GM12865 (cell line): Measurements from ENCODE around the gene ST6GALNAC3.

Source experiments
- DNase-seq: peaks from one replicate; pipeline ENCODE4 v3.0.0; 2010; ENCODE audit warnings: low read depth
- H3K4me3 ChIP-seq: 2 replicates; pipeline ENCODE4 v1.5.1; 2011; ENCODE audit warnings: mild to moderate bottlenecking, low read depth, low read length, control low read depth
- TF ChIP-seq, protein P1 (sequence below): IDR thresholded peaks from 2 replicates; pipeline ENCODE4 v1.5.1; 2011; ENCODE audit warnings: low read length, control low read depth, low read depth, inconsistent platforms; ENCODE audit not compliant: insufficient read depth; ENCODE audit errors: missing control alignments

ST6GALNAC3 gene

DNA sequence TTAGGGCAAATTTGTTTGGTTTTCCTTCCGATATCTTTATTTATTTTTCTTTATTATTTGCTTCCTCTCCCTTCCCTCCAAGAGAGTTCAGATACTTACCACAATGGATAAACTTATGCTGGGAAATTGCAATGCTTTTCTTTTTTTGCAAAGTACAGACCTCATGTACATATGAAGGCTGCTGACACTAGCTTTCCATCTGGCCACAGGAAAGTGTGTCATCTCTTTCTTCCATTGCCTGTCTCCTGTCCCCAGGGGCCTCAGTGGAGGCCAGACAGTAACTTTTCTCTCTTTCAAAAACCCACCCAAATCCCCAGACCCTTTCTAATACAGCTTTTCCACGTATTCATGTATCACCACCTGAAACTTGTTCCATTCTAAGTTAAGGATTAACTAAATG, 73.9 kb downstream of the ST6GALNAC3 start:
- no peak for DNase-seq
- TF ChIP-seq, protein P1, sequence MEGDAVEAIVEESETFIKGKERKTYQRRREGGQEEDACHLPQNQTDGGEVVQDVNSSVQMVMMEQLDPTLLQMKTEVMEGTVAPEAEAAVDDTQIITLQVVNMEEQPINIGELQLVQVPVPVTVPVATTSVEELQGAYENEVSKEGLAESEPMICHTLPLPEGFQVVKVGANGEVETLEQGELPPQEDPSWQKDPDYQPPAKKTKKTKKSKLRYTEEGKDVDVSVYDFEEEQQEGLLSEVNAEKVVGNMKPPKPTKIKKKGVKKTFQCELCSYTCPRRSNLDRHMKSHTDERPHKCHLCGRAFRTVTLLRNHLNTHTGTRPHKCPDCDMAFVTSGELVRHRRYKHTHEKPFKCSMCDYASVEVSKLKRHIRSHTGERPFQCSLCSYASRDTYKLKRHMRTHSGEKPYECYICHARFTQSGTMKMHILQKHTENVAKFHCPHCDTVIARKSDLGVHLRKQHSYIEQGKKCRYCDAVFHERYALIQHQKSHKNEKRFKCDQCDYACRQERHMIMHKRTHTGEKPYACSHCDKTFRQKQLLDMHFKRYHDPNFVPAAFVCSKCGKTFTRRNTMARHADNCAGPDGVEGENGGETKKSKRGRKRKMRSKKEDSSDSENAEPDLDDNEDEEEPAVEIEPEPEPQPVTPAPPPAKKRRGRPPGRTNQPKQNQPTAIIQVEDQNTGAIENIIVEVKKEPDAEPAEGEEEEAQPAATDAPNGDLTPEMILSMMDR, result no peak
- H3K4me3 ChIP-seq, result no peak overlapping the region

DNA sequence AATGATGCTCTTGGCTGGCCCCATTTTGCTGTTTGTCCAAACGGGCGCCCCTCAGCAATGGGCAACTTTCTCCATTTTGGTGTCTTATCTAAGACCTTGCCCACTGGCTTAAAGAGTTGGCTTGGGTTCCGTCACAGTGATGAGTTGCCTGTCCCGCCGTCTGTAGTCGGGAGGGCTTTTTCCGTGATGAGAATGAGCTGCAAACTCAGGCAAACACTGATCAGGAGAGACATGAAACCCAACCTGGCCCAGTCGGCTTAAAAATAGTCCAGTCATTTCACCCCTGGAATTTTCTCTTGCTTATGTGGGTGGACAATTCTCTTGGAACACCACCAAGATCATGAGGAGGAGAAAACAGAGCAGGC, 79.3 kb downstream of the ST6GALNAC3 start:
- DNase-seq, result no peak
- TF ChIP-seq, protein P1, result no peak
- no peak overlapping the region for H3K4me3 ChIP-seq

DNA sequence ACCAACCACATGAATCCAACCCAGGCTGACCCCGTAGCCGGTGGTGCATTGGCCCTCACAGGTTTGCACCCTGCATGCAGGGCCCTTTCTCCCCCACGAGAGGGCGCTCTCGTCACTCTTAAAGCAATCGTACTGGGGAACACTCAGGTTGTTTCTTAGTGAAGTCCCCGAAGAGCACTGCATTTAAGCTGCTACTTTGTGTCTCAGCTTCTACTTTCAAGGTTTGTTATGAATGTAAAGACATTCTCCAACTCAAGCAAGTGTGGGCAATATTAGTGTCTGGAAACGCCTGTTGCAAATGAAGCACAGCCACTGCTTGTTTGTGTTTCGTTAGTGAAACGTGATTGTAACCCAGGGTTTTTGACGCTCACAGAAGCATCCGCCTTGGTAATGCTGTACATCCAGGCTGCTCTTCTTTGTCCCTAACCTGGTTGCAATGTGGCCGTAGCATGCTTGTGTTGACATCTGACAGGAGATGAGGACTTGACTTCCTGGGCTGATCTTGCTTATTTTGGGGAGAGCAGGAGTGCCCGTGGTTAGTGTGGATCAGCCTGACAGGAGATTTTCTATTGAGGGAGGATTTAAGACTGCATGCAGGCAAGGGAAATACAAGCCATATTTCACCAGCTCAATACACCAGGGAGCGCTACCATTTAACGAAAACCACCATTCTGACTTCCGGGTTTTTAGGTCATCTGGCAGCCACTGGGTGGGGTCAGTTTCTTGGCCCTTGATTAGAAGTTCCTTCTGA, 79.8 kb downstream of the ST6GALNAC3 start:
- peak overlapping the region; percentile 52 for H3K4me3 ChIP-seq
- peak; percentile 76 for DNase-seq
- TF ChIP-seq, protein P1, result peak; percentile 95

DNA sequence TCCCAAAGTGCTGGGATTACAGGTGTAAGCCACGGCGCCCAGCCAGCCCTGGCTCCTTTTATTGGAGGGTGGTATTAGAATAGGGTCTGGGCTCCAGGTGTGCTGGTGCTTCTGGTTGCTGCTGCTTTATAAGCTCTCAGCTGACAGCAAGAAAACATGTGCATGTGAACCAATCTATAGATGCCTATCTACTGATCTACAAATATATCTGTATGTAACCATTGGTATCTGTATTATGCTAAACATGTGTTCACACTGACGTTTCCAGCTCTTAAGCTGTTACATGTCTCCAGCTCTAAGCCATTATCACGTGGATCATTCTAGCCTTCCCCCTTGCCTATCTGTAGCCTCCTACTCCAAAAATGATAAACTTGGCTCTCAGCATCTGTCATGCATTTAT, 82.4 kb downstream of the ST6GALNAC3 start:
- no peak for DNase-seq
- TF ChIP-seq, protein P1, result no peak
- H3K4me3 ChIP-seq, result no peak overlapping the region

DNA sequence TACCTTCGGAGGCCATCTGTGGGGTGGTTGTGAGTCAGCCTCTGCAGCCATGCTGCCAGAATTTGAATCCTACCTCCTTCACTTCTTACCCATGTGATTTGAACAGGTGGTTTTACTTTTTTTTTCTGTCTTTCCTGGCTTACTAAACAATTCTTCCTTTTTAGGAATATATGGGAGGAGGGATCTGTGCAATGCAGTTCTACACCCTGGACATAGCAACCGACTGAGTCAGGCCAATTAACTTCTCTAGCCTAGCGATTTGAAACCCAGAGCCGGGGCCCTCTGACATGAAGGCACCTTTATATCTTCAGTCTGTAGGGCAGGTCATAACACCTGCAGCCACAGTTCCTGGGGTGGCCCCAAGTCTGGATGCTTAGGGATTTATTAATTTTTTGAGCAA, 83.6 kb downstream of the ST6GALNAC3 start:
- H3K4me3 ChIP-seq, result no peak overlapping the region
- no peak for DNase-seq
- TF ChIP-seq, protein P1, result no peak

DNA sequence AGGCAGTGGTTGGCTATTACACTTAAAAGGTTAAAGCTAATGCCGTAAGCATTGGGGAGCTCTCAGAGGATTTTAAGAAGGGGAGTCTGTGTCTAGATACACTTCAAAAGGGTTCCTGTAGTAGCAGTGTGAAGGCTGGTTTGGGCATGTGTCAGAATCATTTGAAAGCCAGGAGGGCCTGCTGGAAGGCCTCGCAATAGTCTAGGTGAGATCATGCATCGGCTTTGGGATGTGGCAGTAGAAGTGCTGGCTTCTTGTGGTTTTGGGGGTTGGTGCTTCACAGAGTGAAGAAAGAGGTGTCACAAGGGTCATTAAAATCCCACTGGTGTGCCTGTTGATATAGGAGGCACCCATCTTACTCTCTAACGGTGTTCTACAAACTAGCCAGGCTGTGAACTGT, 85.7 kb downstream of the ST6GALNAC3 start:
- no peak overlapping the region for H3K4me3 ChIP-seq
- DNase-seq, result no peak
- TF ChIP-seq, protein P1, result no peak

DNA sequence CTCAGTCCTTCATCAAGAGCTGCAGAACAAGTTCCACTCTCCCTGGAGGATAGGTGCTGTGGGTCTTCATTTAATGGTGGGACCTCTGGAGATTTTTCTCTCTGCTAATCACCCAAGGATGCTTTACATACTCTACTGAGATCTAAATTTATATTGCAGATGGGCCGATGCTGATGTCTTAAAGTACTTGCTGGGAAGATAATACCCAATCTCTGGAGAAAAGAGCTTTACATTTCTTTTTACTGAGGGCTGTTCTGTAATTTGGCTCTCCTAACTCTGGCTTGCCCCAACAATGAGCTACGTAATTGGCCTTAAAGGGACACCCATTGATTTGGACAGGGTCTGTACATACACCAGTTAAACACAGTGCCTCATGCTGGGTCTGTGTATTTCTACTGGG, 86.9 kb downstream of the ST6GALNAC3 start:
- TF ChIP-seq, protein P1, result no peak
- DNase-seq, result no peak
- H3K4me3 ChIP-seq, result no peak overlapping the region
